GM12878 (cell line): ENCODE results near the gene APBB3.

Experiments used
- MYC ChIP-seq: IDR thresholded peaks from 2 replicates; pipeline ENCODE4 v1.6.1; 2011; ENCODE audit warnings: mild to moderate bottlenecking, low read length, moderate library complexity, inconsistent platforms; ENCODE audit not compliant: insufficient read depth, insufficient replicate concordance, insufficient read length, severe bottlenecking
- TCF12 ChIP-seq: IDR thresholded peaks from 2 replicates; pipeline ENCODE4 v1.6.1; 2011; ENCODE audit warnings: low read depth, mild to moderate bottlenecking, low read length

- TF ChIP-seq MYC (no peak), TCF12 (no peak; the same call in 1 of the 2 replicates)
These were observed 7.1 kb downstream of the APBB3 start, which contains the start of gene SRA1 for GRCh38 chr5:140557136-140557805.
